Measurements from ENCODE around the gene DNAJC1.

The DNAJC1 gene

DNA sequence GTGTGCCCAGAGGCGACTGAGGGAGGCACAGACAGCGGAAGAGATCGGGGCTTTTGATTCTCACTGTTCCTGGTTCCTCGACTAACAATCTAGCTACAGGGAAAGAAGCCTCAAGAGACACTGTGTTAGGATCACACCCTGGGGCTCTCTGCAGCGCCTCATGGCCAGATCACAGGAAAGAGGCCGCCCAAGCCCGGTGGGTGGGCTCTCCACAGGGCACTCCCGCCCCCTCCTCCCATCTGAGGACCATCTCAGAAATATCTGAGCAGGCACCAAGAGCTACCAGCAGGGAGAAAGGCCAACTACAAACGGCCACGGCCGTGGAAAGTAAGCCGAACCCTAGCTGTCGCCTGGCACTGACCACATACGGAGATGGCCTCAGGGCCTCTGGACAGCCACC, 245.3 kb downstream of the DNAJC1 start:
- no peak for DNase-seq (ENCODE audit: low read depth)

GRCh38 chr10:21757185-21757901, 246.2 kb downstream of the DNAJC1 start:
- no peak for DNase-seq (ENCODE audit: low read depth)

DNA sequence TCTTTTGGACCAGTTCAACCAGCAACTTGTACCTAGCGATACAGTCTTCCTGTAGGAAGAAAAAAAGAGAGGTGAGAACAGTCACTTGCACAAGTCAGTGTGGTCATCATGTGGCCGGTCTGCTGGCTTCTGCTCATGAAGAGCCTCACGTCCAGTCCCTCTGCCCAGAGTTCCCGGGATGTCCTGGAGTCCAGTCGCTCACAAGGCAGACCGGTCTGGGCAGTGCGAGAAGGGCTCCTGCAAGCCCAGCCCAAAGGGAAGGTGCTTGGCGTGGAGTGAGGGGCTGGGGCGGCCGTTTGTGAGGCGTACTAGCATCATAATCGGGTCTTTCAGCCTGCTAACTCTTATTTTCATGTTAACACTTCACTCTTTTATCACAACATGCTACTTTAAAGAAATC, 246.8 kb downstream of the DNAJC1 start:
- no peak for DNase-seq (ENCODE audit: low read depth)

- DNase-seq (ENCODE audit: low read depth) = no peak
These were observed 249.0 kb downstream of the DNAJC1 start for GRCh38 chr10:21754410-21755011.

DNA sequence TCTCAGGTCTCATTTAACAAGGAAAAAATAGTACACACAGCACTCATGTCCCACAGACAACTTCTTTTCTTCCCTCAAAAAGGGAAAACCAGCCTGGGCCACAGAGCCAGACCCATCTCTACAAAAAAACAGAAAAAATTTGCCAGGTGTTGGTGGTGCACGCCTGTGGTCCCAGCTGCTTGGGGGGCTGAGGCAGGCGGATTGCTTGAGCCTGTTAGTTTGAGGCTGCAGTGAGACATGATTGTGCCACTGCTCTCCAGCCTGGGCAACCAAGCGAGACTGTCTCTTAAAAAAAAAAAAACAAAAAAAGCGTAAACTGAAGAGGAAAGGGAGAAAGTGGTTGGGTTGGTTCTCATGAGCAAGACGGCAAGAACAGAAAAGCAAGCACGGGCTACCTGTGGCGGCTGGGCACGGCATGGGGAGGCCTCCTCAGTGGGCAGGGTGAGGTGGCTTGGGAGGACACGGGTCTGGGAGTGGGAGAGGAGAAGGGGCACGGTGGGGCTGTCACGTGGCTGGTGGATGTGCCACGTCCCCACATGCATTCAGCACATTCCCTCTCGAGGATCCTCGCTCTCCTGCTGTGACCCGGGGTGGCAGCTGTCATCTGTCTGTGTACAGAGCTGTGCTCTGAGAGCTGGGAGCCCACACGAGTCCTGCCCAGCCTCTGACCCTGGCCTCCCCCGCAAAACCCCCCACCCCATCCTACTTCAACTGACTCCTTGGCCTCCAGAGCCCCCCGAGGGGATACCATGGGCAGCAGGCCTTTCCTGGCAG, 249.8 kb downstream of the DNAJC1 start:
- DNase-seq (ENCODE audit: low read depth) = no peak

- DNase-seq (ENCODE audit: low read depth) = no peak
These were observed 251.9 kb downstream of the DNAJC1 start for GRCh38 chr10:21751341-21752310.

DNA sequence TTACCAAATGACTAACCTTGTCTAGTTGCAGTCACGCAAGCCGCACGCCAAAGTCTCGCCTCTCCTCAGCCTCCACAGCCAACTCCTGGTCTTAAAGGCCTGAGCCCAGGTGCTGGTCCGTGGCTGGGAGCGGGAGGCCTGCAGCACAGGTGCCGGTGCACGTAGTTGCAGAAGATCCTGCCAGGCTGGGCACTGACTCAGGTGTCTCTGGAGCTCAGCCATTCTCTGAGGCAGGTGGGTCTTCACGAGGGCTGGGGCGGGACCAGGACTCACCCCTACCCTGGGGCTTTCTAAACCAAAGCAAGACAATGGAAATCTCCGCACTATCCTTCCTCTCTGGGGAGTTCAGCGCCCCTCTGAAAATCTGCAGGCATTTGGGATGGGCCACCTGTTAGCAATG, 253.1 kb downstream of the DNAJC1 start:
- no peak for DNase-seq (ENCODE audit: low read depth)

DNA sequence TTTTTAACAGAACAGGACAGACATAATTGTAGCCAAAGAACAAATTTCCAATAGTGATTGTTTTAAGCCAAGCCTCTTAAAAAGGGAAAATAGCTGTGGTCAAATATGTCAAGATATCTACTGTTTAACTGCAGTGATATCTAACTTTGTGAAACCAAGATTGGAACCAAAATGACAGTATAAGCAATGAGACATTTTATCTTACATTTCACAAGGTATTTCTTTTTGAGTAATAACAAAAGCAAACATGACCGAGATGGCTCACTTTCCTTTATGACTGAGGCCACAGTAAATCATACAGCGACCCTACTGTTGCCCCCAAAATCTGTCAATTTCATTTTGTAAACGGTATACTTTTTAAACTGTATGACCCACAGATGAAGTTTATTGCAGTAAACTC, 253.7 kb downstream of the DNAJC1 start:
- DNase-seq (ENCODE audit: low read depth) = no peak

DNA sequence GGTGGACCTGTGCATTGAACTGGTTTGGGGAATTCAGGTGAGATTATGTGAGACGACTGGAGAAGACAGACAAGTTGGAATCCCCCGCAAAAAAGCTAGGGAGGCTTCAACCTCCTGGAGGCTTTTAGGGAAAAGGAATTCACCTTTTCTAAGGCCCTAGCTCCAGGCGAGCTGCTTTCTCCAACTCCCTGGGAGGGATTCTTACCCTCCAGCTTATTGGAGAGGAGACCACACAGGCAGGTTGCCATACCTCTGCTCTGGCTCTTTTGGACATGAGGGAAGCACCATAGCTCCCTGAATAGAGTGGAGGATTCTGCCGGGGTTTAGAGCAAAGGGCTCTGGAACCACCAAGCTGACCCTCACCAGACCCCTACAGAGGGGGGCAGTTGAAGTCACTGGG, 255.7 kb downstream of the DNAJC1 start:
- no peak for DNase-seq (ENCODE audit: low read depth)

- DNase-seq (ENCODE audit: low read depth) = no peak
These were observed 257.4 kb downstream of the DNAJC1 start for GRCh38 chr10:21746118-21746517.

- no peak for DNase-seq (ENCODE audit: low read depth)
These were observed 259.3 kb downstream of the DNAJC1 start for GRCh38 chr10:21744223-21744622.

GRCh38 chr10:21742740-21743412, 260.7 kb downstream of the DNAJC1 start:
- DNase-seq (ENCODE audit: low read depth) = no peak

DNA sequence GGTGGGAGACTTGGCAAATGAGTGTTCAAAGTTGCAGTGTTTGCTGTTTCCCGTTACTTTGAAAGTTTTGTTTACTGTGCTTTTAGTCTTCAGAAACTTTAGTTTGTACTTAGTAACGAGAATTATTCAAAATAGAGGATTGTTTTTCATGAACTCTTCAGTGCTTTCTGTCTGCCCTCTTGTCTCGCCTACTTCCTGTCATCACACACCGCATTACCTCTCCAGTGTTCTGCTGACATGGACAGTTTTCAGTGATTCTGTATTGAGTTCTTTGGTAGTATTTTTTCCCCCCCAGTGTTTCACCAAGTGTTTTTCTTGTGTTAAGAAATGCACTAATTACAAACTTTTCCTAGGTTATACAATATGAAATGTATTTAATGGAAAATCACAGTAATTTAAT, 262.5 kb downstream of the DNAJC1 start:
- no peak for DNase-seq (ENCODE audit: low read depth)

GRCh38 chr10:21737106-21737505, 266.4 kb downstream of the DNAJC1 start:
- no peak for DNase-seq (ENCODE audit: low read depth)

DNA sequence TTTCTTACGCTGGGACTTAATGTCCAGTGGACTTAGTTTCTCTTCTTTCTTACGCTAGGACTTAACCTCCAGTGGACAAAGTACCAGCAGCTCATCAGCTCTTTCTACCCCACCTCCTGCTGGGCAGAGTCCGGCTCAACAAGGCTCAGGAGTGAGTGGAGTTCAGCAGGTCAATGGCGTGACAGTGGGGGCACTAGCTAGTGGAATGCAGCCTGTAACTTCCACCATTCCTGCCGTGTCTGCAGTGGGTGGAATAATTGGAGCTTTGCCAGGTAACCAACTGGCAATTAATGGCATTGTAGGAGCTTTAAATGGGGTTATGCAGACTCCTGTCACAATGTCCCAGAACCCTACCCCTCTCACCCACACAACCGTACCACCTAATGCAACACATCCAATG, 269.8 kb downstream of the DNAJC1 start:
- DNase-seq (ENCODE audit: low read depth) = no peak

DNA sequence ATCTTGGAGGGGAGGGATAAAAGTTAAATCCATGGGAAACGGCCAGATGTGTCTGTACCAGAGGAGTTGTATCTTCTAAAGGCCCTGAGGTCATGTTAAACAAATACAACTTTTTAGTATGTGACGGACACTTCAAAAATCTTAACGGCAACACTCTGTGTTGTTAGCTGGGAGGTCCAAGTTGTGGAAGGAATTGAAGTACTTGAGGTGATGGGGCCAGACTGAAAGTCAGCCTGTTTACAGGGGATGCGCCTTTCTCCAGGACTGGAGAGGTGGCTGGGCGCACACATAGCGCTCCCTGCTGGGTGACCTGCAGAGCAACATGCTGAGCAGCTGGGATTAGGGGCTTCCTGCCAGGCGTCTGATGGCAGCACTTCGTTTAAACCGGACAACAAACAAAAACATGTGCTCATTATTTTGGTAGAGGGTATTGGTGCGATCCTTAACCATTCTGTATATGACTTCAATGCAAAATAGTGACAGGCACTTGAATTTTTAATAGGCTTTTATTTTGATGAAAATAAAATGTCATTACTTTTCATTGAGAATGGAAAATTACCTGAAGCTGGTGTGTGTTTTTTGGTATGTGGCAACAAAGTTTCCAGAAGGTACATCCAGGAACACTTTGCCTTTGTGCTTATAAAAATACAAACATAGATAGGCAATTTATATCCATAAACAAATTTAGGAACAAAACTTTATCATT, 271.3 kb downstream of the DNAJC1 start:
- no peak for DNase-seq (ENCODE audit: low read depth)

DNA sequence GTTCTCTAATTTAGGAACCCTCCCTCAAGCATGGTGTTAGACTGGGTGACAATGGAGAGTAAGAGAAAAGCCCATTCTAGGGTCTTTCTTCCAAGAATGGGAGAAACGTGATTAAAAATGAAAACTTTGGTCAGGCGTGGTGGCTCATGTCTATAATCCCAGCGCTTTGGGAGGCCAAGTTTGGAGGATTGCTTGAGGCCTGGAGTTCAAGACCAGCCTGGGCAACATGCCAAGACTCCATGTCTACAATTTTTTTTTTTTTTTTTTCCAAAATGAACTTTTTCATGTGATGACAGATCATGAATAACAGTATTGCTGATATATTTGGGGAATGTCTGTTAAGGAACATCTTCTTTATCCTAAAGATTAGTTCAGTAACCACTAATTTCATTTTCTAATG, 274.9 kb downstream of the DNAJC1 start:
- no peak for DNase-seq (ENCODE audit: low read depth)

GRCh38 chr10:21727452-21728168, 275.9 kb downstream of the DNAJC1 start:
- no peak for DNase-seq (ENCODE audit: low read depth)

- no peak for DNase-seq (ENCODE audit: low read depth)
These were observed 276.8 kb downstream of the DNAJC1 start for GRCh38 chr10:21726601-21727225.

All from stimulated activated CD8-positive, alpha-beta memory T cell treated with anti-CD3 and anti-CD28 coated beads, Interleukin-12 subunit alpha, Interleukin-12 subunit beta, amount 100 ng/mL, for 1 hour (primary cell).